PFSK-1 (cell line): ENCODE measurements around the gene FAH. TPM values are rescaled to one million over a fixed set of nuclear protein-coding genes. Genes with fewer than 3 reads are reported as not detected.
A peak's percentile ranks its signal among the peaks of the same experiment; 100 is the strongest.

Experiments used
- FOXP2 ChIP-seq: optimal IDR thresholded peaks from 2 replicates; pipeline ENCODE3; 2011; ENCODE audit warnings: borderline replicate concordance, control low read depth, inconsistent platforms; ENCODE audit not compliant: insufficient read depth; ENCODE audit errors: extremely low read length, extremely low read depth
- POLR2AphosphoS5 ChIP-seq: IDR thresholded peaks from 2 replicates; pipeline ENCODE4 v1.6.1; 2012; ENCODE audit warnings: low read depth, mild to moderate bottlenecking, control low read depth, low read length, moderate library complexity
- SIN3A ChIP-seq: IDR thresholded peaks from 2 replicates; pipeline ENCODE4 v1.6.1; 2012; ENCODE audit warnings: mild to moderate bottlenecking, low read length, moderate library complexity, borderline replicate concordance; ENCODE audit not compliant: insufficient read depth
- TAF1 ChIP-seq: IDR thresholded peaks from 2 replicates; pipeline ENCODE4 v1.6.1; 2012; ENCODE audit warnings: low read length, control low read depth, borderline replicate concordance; ENCODE audit not compliant: insufficient read depth
- polyA plus RNA-seq: library from polyadenylated mRNA; unstranded; fragments of >200 nt; gene quantifications from one replicate; pipeline ENCODE4 v1.2.1, GENCODE V29; 2012; ENCODE audit warnings: low read depth, missing spikeins; ENCODE audit not compliant: insufficient read length
- TF ChIP-seq, protein P1 (sequence below), 2 experiments: IDR thresholded peaks; 2 replicates each; pipeline versions ENCODE4 v1.6.1 to v1.8.0; 2011 to 2012; ENCODE audit warnings: low read depth in 2 of 2, low read length in 2 of 2, control low read depth in 1 of 2, inconsistent platforms in 1 of 2, mild to moderate bottlenecking in 1 of 2, moderate library complexity in 1 of 2; ENCODE audit not compliant: insufficient read depth in 1 of 2

FAH gene
- polyA plus RNA-seq, result 208 TPM

DNA sequence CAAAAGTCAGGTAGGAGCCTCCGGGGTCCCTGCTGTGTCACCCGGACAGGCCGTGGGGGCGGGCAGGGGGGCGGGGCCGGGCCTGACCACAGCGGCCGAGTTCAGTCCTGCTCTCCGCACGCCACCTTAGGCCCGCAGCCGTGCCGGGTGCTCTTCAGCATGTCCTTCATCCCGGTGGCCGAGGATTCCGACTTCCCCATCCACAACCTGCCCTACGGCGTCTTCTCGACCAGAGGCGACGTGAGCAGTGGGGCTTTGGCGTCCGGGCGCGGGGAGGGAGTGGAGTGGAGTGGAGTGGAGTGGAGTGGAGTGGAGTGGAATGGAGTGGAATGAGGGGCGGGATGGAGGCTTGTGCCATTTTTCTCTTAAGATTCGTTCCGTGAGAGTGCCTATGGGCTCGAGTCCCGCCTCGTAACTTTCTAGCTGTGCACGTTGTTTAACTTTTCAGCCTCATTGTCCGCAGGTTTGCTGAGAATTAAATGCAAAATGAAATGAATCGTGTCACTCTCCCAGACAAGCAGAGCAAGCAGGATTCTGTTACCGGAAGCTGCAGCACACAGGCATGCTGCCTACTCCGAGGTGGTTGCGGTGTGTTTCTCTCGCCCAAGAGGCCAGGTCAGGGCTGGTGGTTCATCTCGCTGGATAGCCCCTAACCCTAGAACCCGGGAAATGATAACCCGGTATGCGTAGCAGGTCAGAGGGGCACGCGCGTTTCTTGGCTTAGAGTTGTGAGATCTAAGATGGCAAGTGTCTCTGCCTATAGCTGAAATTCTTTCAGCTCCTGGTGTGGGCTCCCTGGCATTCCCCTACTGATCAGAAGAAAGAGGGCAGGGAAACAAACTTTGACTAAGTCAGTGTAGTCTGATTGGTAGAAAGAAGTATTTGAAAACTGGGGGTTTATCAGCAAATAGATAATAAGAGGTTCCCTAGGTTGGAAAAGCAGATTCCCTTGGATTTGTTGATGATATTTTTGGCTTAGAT is at the start of gene FAH:
TSS of gene FAH (plus strand) at position 104 of the 981 bp plus-strand sequence. CDS start at position 160, 56 bp downstream.
- no peak for TF ChIP-seq TAF1
- peak; percentile 56; the same call in 1 of the 2 replicates for TF ChIP-seq SIN3A
- TF ChIP-seq, protein P1, sequence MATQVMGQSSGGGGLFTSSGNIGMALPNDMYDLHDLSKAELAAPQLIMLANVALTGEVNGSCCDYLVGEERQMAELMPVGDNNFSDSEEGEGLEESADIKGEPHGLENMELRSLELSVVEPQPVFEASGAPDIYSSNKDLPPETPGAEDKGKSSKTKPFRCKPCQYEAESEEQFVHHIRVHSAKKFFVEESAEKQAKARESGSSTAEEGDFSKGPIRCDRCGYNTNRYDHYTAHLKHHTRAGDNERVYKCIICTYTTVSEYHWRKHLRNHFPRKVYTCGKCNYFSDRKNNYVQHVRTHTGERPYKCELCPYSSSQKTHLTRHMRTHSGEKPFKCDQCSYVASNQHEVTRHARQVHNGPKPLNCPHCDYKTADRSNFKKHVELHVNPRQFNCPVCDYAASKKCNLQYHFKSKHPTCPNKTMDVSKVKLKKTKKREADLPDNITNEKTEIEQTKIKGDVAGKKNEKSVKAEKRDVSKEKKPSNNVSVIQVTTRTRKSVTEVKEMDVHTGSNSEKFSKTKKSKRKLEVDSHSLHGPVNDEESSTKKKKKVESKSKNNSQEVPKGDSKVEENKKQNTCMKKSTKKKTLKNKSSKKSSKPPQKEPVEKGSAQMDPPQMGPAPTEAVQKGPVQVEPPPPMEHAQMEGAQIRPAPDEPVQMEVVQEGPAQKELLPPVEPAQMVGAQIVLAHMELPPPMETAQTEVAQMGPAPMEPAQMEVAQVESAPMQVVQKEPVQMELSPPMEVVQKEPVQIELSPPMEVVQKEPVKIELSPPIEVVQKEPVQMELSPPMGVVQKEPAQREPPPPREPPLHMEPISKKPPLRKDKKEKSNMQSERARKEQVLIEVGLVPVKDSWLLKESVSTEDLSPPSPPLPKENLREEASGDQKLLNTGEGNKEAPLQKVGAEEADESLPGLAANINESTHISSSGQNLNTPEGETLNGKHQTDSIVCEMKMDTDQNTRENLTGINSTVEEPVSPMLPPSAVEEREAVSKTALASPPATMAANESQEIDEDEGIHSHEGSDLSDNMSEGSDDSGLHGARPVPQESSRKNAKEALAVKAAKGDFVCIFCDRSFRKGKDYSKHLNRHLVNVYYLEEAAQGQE (IDR thresholded peaks at IDR 0.05; ENCODE audit: insufficient read depth in 1 of 2, low read depth in 2 of 2, low read length in 2 of 2), result no peak
- peak; percentile 42 for TF ChIP-seq FOXP2
- TF ChIP-seq POLR2AphosphoS5, result peak; percentile 46; the same call in 1 of the 2 replicates

DNA sequence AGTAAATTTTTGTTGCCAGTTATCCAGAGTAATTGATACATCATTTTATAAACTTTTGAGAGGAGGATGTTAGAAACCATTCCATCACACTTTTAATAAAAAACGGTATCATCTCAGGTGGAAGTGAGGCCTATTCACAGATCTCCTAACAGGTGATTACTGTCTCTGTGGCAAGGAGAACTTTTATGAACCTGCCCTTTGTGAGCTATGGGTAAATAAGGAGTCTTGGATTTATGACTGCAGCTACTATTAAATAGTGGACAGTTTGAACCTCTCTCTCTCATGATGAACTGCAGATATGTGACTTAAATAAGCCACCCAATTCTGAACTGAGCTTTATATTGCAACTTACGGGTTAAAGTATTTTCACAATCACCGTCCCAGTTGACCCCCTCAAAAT is 47.6 kb upstream of the FAH start:
- TF ChIP-seq SIN3A (no peak), POLR2AphosphoS5 (no peak), FOXP2 (no peak), TAF1 (no peak)
- TF ChIP-seq, protein P1 (IDR thresholded peaks at IDR 0.05; ENCODE audit: insufficient read depth in 1 of 2, low read depth in 2 of 2, low read length in 2 of 2), result no peak

DNA sequence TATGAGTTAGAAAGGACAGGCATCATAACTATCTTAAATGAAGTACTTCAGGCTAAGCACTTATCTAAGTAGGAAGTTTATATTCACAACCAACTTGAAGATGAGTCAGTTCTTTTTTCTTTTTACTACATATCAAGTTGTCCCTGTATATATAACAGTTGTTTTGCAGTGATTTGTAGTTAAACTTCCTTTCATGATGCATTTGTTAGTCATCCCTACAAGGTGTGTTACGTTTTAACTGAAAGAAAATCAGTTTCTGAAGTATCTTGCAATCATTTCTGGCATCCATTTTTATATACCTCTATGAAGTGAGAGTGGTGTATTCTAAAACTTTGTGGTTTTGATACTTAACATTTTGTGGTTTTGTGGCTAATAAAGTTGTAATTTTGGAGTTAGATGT is 47.2 kb upstream of the FAH start:
- TF ChIP-seq SIN3A (no peak), FOXP2 (no peak), TAF1 (no peak), POLR2AphosphoS5 (no peak)
- TF ChIP-seq, protein P1 (IDR thresholded peaks at IDR 0.05; ENCODE audit: insufficient read depth in 1 of 2, low read depth in 2 of 2, low read length in 2 of 2), result no peak

DNA sequence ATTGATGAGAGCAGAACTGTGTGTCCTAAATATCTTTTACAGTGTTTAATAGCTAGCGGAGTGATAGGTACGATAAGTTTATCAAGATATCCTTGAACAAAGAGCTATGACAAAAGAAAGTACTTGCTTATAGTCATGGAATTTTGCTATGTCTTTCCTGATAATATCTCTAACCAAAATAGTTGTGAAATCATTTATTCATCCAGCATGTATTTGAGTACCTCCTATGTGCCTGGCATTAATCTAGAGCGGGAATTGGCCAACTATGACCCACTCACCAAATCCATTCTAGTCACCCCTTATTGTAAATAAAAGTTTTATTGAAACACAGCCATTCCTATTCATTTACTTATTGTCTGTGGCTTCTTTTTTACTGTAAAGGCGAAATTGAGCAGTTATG is 46.7 kb upstream of the FAH start:
- TF ChIP-seq FOXP2 (no peak), TAF1 (no peak), SIN3A (no peak), POLR2AphosphoS5 (no peak)
- TF ChIP-seq, protein P1 (IDR thresholded peaks at IDR 0.05; ENCODE audit: insufficient read depth in 1 of 2, low read depth in 2 of 2, low read length in 2 of 2), result no peak
